Duodenal mucosa (tissue), 2 donors: ENCODE data around the gene MIGA1.

Experiments
- H3K27ac ChIP-seq: one replicate; pipeline ENCODE4 v1.7.0; 2013; ENCODE audit warnings: low read depth, low read length
- H3K27me3 ChIP-seq, 2 donors: one replicate each; pipeline ENCODE4 v1.7.0; 2013; ENCODE audit warnings: low read length in 2 of 2, control low read depth in 1 of 2; ENCODE audit not compliant: insufficient read depth in 2 of 2, control insufficient read depth in 1 of 2
- H3K36me3 ChIP-seq, 2 donors: one replicate each; pipeline ENCODE4 v1.7.0; 2013; ENCODE audit warnings: low read length in 2 of 2, control low read depth in 1 of 2; ENCODE audit not compliant: insufficient read depth in 2 of 2, control insufficient read depth in 1 of 2
- H3K4me1 ChIP-seq, 2 donors: one replicate each; pipeline ENCODE4 v1.7.0; 2013; ENCODE audit warnings: low read length in 2 of 2, control low read depth in 1 of 2; ENCODE audit not compliant: insufficient read depth in 2 of 2, control insufficient read depth in 1 of 2
- H3K4me3 ChIP-seq, 2 donors: one replicate each; pipeline ENCODE4 v1.7.0; 2013; ENCODE audit warnings: low read length in 2 of 2, low read depth in 1 of 2
- H3K9ac ChIP-seq, 2 donors: one replicate each; pipeline ENCODE4 v1.7.0; 2013; ENCODE audit warnings: low read length in 2 of 2, low read depth in 1 of 2
- H3K9me3 ChIP-seq, 2 donors: one replicate each; pipeline ENCODE4 v1.7.0; 2013; ENCODE audit warnings: low read length in 2 of 2, control low read depth in 1 of 2; ENCODE audit not compliant: control insufficient read depth in 1 of 2

MIGA1 gene

DNA sequence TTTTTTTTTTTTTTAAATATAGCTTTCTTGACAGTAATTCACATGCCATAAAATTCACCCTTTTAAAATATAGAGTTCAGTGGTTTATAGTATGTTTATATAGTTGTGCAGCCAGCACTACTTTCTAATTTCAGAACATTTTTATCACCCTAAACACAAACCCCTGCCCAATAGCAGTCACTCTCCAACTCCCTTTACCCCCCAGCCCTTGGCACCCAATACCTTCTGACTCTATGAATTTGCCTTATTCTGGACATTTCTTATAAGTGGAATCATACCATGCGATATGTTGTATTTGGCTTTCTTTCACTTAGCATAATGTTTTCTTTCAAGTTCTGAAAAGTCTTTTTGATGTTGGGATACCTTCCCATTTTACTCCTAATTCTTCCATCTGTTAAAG lies 66.5 kb downstream of the MIGA1 start:
- Histone ChIP-seq H3K4me3 (no peak overlapping the region), H3K27ac (no peak overlapping the region), H3K9ac (no peak overlapping the region), H3K9me3 (no peaks in the 10 kb centered on the region), H3K4me1 (no peaks in the 10 kb centered on the region), H3K36me3 (peaks cover 0 to 8% of the 10 kb centered on the region in 2 donors), H3K27me3 (no peaks in the 10 kb centered on the region)

DNA sequence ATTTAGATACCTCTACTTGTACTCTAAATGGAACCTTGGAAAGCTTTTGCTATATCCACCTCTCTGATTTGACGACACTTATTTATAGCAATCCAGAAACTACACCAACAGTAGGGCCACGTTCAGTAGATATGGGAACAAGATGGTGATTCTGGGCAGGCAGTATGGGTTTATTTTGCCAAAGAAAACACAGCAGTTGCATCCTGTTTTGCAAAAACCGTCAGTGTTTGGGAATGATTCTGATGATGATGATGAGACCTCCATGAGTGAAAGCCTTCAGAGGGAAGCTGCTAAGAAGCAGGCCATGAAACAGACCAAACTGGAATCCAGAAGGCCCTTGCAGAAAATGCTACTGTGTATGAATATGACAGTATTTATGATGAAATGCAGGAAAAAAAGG lies 67.5 kb downstream of the MIGA1 start:
- H3K4me3 ChIP-seq: no peak overlapping the region
- no peaks in the 10 kb centered on the region for H3K27me3 ChIP-seq
- H3K9me3 ChIP-seq: no peaks in the 10 kb centered on the region
- H3K9ac ChIP-seq: no peak overlapping the region
- H3K4me1 ChIP-seq: no peaks in the 10 kb centered on the region
- peaks cover 0 to 8% of the 10 kb centered on the region in 2 donors for H3K36me3 ChIP-seq
- H3K27ac ChIP-seq: no peak overlapping the region

DNA sequence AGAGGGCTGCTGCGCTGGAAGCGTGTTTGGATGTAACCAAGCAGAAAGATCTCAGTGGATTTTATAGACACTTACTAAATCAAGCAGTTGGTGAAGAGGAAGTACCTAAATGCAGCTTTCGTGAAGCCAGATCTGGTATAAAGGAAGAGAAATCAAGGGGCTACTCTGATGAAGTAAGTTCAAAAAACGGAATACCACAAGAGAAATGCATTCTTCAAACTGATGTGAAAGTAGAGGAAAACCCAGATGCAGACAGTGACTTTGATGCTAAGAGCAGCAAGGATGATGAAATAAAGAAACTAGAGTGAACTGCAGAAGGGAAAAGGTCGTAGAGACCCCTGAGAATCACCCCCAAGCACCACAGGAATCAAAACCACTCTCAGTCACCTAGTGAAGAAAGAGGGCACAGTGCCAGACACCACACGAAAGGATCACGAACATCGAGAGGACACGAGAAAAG lies 68.2 kb downstream of the MIGA1 start:
- H3K27ac ChIP-seq: no peak overlapping the region
- no peaks in the 10 kb centered on the region for H3K27me3 ChIP-seq
- no peaks in the 10 kb centered on the region for H3K9me3 ChIP-seq
- H3K9ac ChIP-seq: no peak overlapping the region
- no peaks in the 10 kb centered on the region for H3K4me1 ChIP-seq
- H3K4me3 ChIP-seq: no peak overlapping the region
- H3K36me3 ChIP-seq: peaks cover 0 to 8% of the 10 kb centered on the region in 2 donors

DNA sequence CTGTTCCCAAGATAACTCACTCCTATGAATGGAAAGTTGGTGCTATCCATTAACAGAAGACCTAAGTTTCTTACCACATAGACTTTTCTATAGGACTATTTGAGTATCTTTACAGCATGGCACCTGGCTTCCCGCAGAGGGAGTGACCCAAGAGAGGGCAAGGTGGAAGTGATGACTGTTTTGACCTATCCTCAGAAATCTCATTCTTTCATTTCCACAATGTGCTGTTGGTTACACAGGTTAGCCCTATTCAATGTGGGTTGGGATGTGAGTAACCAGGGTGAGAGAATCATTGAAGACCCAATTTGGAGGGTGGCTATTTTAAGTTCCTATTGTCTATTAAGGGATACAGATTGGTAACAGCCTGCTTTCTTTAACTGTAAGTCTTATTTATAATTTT lies 70.6 kb downstream of the MIGA1 start:
- H3K27ac ChIP-seq: no peak overlapping the region
- no peaks in the 10 kb centered on the region for H3K4me1 ChIP-seq
- H3K4me3 ChIP-seq: no peak overlapping the region
- no peaks in the 10 kb centered on the region for H3K36me3 ChIP-seq
- H3K27me3 ChIP-seq: no peaks in the 10 kb centered on the region
- H3K9me3 ChIP-seq: peaks cover 0 to 3% of the 10 kb centered on the region in 2 donors
- H3K9ac ChIP-seq: no peak overlapping the region

DNA sequence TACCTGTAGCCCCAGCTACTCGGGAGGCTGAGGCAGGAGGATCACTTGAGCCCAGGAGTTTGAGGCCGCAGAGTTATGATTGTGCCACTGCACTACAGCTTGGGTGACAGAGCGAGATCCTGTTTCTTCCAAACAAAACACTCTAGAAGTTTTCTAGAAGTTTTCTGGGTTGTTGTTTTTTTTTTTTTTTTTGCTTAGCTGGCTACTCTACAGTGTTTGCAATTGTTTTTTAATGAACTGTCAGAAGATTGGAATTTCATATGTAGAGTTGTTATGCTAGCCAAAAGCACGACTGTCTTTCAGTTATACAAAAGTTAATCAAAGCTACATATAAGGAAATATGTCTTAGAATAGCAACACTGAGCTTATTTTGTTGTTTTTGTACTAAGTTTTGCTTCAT lies 78.1 kb downstream of the MIGA1 start:
- no peak overlapping the region for H3K27ac ChIP-seq
- peaks cover 0 to 5% of the 10 kb centered on the region in 2 donors for H3K9me3 ChIP-seq
- no peaks in the 10 kb centered on the region for H3K27me3 ChIP-seq
- no peak overlapping the region for H3K9ac ChIP-seq
- H3K4me3 ChIP-seq: no peak overlapping the region
- no peaks in the 10 kb centered on the region for H3K4me1 ChIP-seq
- H3K36me3 ChIP-seq: peaks cover 0 to 3% of the 10 kb centered on the region in 2 donors

DNA sequence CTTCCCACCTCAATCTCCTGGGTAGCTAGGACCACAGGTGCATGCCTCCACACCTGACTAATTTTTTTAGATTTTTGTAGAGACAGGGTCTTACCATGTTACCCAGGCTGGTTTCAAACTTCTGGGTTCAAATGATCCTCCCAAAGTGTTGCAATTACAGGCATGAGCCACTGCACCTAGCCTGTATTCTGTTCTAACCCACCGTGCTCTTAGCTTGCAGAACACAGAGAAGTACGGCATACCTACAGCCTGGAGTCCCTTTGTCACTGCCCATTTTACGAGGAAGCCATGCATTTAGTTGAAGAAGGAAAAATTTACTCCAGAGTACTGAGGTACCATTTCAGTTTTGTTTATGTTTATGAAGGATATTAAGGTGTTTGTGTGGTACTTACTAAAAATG lies 79.3 kb downstream of the MIGA1 start:
- Histone ChIP-seq H3K4me1 (no peaks in the 10 kb centered on the region), H3K9ac (no peak overlapping the region), H3K36me3 (peaks cover 0 to 3% of the 10 kb centered on the region in 2 donors), H3K27ac (no peak overlapping the region), H3K9me3 (peaks cover 0 to 5% of the 10 kb centered on the region in 2 donors), H3K27me3 (no peaks in the 10 kb centered on the region), H3K4me3 (no peak overlapping the region)

DNA sequence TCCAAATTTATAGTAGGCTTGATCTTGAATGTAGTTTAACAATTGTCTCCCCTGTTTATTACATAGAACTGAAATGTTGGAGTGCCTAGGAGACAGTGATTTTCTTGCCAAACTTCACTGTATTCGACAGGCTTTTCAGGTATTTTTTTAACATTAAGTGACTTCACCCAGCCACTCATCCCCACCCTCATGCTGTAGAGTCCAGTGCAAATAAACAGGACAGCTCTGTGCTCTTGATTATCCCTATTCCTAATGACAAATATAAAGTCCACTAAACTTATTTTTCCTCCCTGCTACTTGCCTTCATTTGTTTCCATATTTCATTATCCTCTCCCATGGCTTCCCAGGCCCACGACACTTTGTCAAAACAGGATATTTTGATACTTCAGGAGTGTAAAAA lies 79.8 kb downstream of the MIGA1 start:
- no peaks in the 10 kb centered on the region for H3K27me3 ChIP-seq
- peaks cover 0 to 3% of the 10 kb centered on the region in 2 donors for H3K36me3 ChIP-seq
- H3K27ac ChIP-seq: no peak overlapping the region

DNA sequence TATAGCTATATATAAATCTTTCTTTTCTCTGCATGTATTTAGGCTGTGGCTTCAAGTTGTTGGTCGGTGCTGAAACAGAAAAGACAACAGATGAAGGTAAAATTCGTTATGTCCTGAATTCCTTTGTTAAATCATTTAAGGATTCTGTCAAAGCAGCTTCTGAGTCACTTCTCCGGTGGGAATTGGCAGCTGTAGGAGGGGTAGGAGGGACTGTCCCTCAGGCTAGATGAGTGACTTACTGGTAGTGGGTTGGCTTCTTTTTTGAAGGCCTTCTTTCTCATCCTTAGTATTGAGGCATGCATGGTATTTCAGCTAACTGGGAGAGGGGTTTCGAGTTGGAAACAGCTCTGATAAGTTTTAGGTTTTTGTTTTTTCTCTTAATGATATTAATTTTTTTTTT lies 86.8 kb downstream of the MIGA1 start:
- Histone ChIP-seq H3K36me3 (peaks cover 3 to 9% of the 10 kb centered on the region in 2 donors), H3K27me3 (no peaks in the 10 kb centered on the region), H3K9ac (no peak overlapping the region), H3K9me3 (no peaks in the 10 kb centered on the region), H3K27ac (no peak overlapping the region), H3K4me1 (no peaks in the 10 kb centered on the region), H3K4me3 (no peak overlapping the region)

More for the DNA sequence above, 79.8 kb downstream of the MIGA1 start:
- Histone ChIP-seq H3K9me3 (peaks cover 0 to 5% of the 10 kb centered on the region in 2 donors), H3K9ac (no peak overlapping the region), H3K4me1 (no peaks in the 10 kb centered on the region), H3K4me3 (no peak overlapping the region)

DNA sequence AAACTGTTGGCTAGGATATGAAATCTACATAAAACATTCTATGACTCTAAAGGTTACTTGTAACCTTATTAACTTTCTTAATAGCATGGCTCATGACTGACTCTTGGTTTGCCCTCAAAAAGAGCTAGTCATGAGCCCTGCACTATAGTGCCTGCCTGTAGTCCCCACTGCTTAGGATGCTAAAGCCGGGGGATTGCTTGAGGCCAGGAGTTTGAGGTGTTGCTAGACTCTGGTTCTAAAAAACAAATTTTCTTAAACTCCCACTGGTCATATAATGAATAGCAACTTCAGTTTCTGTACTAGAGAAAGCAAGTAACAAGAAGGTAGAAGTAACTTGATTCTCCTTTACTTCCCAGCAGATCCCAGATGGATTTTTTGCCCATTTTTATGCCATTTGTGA lies 93.2 kb downstream of the MIGA1 start:
- Histone ChIP-seq H3K4me1 (no peaks in the 10 kb centered on the region), H3K27me3 (no peaks in the 10 kb centered on the region), H3K36me3 (peaks cover 4 to 6% of the 10 kb centered on the region in 2 donors), H3K27ac (no peak overlapping the region), H3K4me3 (no peak overlapping the region), H3K9me3 (no peaks in the 10 kb centered on the region), H3K9ac (no peak overlapping the region)

DNA sequence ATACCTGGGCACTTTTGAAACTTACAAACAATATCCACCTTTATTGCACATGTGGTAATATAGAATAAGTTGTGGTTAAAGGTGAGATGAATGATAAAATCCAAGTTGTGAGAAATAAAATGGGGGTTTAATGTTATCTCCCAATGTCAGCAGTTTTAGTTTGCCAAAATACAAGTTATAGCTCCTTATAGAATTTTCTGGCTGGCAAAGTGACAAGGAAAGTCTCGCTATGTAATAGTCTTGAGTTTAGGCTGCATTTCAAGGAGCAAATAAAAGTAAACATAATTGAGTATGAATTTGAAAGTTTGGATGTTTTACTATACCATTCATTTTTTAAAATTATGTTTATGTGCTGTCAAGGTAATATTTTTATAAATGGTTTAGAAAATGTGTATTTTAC lies 94.0 kb downstream of the MIGA1 start:
- H3K36me3 ChIP-seq: peaks cover 2 to 6% of the 10 kb centered on the region in 2 donors

More for the DNA sequence above, 94.0 kb downstream of the MIGA1 start:
- no peaks in the 10 kb centered on the region for H3K4me1 ChIP-seq
- no peak overlapping the region for H3K9ac ChIP-seq
- no peak overlapping the region for H3K4me3 ChIP-seq
- H3K27me3 ChIP-seq: no peaks in the 10 kb centered on the region
- no peaks in the 10 kb centered on the region for H3K9me3 ChIP-seq
- no peak overlapping the region for H3K27ac ChIP-seq
